HG02623 (cell line): ENCODE data around the gene BCKDHB.
A peak's percentile ranks its signal among the peaks of the same experiment; 100 is the strongest.

ENCODE experiments used
- ATAC-seq: cut with Tn5 transposase; IDR thresholded peaks from one replicate; pipeline ENCODE4 v1.9.1; 2021; ENCODE audit warnings: moderate library complexity; ENCODE audit not compliant: unreplicated experiment

BCKDHB gene

GRCh38 chr6:80148220-80148619 is 41.7 kb downstream of the BCKDHB start:
- ATAC-seq, result no peak

DNA sequence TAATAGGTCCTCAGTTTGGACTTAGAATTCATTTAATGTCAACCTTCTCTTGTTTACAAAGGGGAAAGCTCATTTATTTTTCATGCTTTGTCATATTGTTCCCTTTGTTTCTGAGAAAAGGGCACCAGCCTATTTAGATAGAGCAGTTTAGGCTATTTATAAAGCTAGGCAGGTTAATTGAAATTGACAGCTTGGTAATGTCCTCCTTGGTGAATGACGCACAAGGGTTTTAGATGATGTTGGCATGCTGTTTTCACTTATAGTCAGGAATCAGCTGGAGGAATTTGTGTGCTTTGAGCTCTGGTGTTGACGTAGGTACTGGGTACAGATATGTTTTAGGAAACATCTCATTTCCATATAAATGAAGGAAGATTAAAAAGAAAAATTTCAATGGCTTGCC is 45.2 kb downstream of the BCKDHB start:
- ATAC-seq, result no peak

GRCh38 chr6:80154160-80154559 is 47.7 kb downstream of the BCKDHB start:
- ATAC-seq, result no peak

- no peak for ATAC-seq
These were observed 49.8 kb downstream of the BCKDHB start for GRCh38 chr6:80156221-80156620.

- ATAC-seq, result no peak
These were observed 52.1 kb downstream of the BCKDHB start for GRCh38 chr6:80158478-80158989.

DNA sequence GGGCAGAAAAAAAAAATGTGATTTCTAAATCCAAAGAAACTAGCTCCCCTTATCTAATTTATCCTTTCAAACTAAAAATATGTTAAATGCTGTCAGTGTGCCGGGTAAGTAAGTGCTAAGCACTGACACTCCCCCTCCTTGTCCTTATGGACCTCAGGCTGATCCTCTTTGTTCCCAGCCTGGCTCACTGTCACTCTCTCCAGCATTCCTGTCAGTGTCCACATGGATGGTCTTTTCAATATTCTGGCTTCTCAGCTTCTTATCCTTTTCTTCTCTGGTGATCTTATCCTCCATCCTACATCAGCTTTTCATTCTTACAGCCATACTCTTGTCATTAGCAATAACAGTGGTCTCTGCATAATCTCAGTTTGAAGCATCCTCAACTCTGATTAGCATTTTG is 55.0 kb downstream of the BCKDHB start:
- ATAC-seq, result no peak

GRCh38 chr6:80163754-80164187 is 57.3 kb downstream of the BCKDHB start:
- peak; percentile 60 for ATAC-seq

- peak; percentile 95 for ATAC-seq
These were observed 58.7 kb downstream of the BCKDHB start for GRCh38 chr6:80165143-80165542.

DNA sequence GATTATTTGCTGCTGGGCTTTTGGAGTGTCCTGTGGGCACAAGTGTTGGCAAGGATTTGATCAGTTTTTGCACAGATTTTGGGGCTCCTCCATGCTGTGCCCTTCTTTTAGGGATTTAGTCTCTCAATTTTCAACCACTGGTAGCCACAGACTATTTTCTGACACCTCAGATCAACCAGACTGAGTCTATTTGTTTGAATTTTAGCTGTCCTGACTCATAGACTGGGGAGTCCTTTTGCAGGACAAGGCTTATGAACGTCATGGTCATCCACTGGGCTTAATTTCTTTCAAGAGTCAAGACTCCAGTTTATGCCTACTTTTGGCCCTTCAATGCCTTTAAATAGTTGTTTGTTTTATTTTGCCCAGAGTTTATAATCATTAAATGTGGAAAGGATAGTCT is 59.3 kb downstream of the BCKDHB start:
- ATAC-seq, result no peak

- ATAC-seq, result no peak
These were observed 64.0 kb downstream of the BCKDHB start for GRCh38 chr6:80170433-80170832.

- ATAC-seq, result no peak
These were observed 66.9 kb downstream of the BCKDHB start for GRCh38 chr6:80173411-80173810.

DNA sequence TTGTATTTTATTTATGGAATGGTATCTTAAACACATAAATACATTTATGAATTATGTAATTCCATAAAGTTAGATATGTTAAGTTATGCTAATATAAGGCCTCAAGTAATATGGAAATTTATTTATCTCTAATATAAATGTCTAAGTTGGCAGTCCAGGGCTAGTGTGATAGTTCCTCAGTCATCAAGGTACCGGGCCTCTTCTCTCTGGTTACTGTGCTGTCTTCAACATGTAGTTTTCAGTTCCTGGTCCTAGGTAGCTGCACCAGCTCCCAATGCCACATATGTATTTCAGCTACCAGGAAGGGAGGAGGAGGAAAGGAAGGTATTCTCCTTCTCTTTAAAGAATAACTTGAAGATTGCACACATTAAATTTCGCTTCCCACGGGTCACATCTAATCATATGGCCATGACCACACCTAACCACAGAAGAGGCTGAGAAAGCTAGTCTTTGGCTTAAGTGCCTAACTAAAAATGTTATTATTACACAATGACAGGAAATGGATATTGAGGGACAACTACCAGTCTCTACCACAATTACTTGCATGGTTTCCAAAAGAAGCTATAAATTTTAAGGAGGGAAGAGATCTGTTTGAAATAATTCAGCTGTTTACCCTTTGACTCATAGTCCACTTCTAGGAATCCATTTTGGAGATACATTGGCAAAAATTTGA is 68.6 kb downstream of the BCKDHB start:
- ATAC-seq, result peak; percentile 50

DNA sequence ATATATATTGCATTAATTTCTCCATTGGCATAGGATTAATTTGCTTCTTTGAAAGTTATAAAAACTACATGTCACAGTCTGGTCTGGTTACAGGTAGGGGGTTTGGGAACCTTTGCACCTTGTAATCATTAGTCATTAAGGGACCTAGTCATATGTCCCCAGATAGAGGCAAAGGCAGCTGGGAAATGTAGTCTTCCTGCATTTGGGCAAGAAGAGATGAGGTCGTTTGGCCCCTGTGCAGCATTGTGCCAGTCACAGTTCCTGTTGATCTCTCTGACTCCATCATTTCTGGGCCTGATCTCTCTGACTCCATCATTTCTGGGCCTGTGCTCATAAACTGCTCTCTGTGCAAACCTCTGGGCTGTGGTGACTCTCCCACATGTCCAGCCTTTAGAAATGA is 73.2 kb downstream of the BCKDHB start:
- ATAC-seq, result no peak

DNA sequence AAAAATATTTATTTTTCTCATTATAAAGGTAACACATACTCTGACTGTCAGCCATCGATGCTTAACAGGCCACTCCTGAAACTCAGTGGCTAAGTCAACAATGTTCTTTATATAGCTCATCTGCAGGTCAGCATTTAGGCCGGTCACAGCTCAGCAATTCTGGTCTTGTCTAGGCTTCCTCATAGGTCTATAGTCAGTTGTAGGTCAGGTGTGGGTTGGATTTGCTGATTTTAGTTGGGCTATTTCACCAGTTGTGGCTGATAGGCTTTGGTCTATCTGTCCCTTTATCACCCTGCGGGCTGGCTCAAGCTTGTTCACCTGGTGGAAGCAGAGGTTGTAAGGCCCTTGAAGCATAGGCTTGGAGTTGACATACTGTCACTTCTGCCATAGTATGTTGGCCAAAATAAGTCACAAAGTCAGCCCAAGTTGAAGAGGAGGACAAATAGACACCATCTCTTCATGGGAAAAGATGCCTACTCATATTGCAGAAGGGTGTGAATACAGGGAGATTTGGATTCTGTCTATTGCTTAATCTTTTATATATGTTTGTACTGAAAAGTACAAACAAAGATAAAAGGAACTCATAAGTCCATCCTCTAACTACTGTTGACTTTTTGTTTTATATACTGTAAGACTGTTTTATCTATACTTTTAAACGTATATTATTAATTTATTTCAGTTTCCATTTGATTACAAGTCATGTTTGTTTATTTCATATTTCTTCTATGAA is 75.0 kb downstream of the BCKDHB start:
- peak; percentile 50 for ATAC-seq

DNA sequence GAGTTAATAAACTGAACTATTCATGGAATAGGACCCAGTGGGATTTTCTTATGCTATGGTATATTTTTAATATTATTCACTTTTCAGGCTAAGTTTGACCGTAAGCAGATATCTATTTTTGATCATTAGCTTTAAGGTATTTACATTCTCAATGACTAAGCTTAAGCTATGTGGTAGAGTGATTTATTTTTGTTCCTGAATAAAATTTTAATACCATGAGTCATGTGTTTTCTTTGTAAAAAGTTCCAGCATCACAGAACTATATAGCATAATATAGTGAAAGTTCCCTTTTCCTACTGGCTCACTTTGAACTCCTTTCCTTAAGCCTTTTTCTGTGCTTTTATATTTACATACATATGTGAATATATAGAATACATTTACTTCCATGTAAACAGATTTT is 75.8 kb downstream of the BCKDHB start:
- ATAC-seq, result no peak

DNA sequence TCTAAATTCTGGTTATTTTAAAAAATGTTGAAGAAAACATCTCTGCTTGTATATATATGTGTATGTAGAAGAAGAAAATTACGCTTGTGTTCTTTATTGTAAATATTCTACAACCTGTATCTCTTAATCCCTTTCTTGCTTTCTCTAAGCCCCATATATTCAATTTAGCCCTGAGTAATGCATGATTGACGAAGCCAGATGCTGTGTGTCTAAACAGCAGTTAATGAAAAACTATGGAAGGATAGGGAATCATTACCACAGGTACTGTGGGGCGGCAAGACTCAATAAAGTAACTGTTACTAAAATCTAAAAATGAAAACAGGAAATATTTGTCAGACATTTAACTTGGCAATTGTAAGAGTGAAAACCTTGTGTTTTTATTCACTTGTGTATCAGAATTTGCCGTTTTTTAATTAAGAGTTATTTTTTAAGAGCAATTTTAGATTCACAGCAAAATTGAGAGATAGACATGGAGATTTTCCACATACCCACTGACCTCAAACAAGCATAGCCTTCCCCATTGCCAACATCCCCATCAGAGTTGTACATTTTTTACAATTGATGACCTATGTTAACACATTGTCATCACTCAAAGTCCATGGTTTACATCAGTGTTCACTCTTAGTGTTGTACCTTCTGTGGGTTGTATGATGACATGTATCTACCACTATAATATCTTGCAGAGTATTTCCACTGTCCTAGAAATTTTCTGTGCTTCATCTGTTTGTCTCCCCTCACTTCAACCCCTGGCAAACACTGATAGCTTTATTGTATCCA is 76.7 kb downstream of the BCKDHB start:
- no peak for ATAC-seq

DNA sequence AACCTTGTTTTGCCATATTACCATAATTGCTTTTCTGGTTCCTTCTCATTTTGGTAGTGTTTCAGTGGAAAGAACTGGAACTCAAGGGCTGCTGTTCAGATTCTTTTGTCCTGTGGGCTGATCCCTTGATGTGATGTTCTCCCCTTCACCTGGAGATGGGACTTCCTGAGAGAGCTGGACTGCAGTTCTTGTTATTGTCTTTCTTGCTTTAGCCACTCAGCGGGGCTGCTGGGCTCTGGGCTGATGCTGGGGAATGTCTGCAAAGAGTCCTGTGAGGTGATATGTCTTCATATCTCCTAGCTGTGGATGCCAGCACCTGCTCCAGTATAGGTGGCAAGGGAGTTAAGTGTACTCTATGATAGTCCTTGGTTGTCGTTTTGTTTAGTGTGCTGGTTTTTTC is 79.0 kb downstream of the BCKDHB start:
- no peak for ATAC-seq

- no peak for ATAC-seq
These were observed 79.6 kb downstream of the BCKDHB start for GRCh38 chr6:80186082-80186481.

- no peak for ATAC-seq
These were observed 90.4 kb downstream of the BCKDHB start for GRCh38 chr6:80196906-80197305.

GRCh38 chr6:80197474-80197873 is 91.0 kb downstream of the BCKDHB start:
- ATAC-seq, result no peak

DNA sequence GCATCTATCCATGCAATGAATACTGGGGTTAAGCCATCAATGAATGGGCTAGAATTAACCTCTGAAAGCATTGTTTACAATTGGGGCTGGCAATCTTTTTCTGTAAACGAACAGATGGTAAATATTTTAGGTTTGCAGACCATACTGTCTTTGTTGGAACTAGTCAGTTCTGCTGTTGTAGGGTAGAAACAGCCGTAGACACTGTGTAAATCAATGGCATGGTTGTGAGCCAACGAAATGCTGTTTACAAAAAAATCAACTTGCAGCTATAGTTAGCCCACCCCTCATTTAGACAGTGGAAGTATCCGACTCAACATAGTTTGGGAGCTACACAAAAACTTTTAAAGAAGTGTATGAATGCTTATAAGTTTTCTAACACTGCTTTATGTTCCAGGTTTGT is 91.5 kb downstream of the BCKDHB start:
- no peak for ATAC-seq

- ATAC-seq, result no peak
These were observed 96.8 kb downstream of the BCKDHB start for GRCh38 chr6:80203283-80203682.
